Colonic mucosa (tissue), 4 donors: ENCODE measurements around the gene RDH11. TPM values are rescaled to one million over a fixed set of nuclear protein-coding genes. Genes with fewer than 3 reads are reported as not detected.

Experiments
- DNase-seq: peaks from one replicate; pipeline ENCODE4 v3.0.0-alpha.2; 2020
- H3K27ac ChIP-seq: fragments of 200-600 bp; one replicate; pipeline ENCODE4 v1.8.0; 2021
- H3K27me3 ChIP-seq: fragments of 200-600 bp; one replicate; pipeline ENCODE4 v1.8.0; 2021
- H3K36me3 ChIP-seq: fragments of 200-600 bp; one replicate; pipeline ENCODE4 v1.8.0; 2021
- H3K4me1 ChIP-seq: fragments of 200-600 bp; one replicate; pipeline ENCODE4 v1.8.0; 2021; ENCODE audit warnings: mild to moderate bottlenecking
- H3K4me3 ChIP-seq: fragments of 200-600 bp; one replicate; pipeline ENCODE4 v1.8.0; 2021
- H3K9ac ChIP-seq, 2 donors: one replicate each; pipeline ENCODE4 v1.7.0; 2013; ENCODE audit warnings: control low read depth in 2 of 2, low read depth in 2 of 2, low read length in 2 of 2
- H3K9me3 ChIP-seq: fragments of 200-600 bp; one replicate; pipeline ENCODE4 v1.8.0; 2021
- CTCF ChIP-seq: fragments of 200-600 bp; IDR thresholded peaks from one replicate; pipeline ENCODE4 v1.8.0; 2022; ENCODE audit warnings: antibody characterized with exemption, mild to moderate bottlenecking
- intact Hi-C: fragments of 100-400 bp; cut with DNase I; formaldehyde crosslinking; loops from one replicate; pipeline ENCODE4 v1.14.1; 2022
- total RNA-seq, 2 donors: library from RNA; stranded (reverse); fragmentation: NEBNext Ultra II Directional in 1 of 2; extraction: Animal tissue kit (Norgen Biotek cat#: 25700) in 1 of 2; gene quantifications; one replicate each; pipeline ENCODE4 v1.2.1, GENCODE V29; 2021
- donor health status: healthy.
- donor health status: DM: no; HTN: no; CAD: no.
- donor health status: DM: no; HTN: no; CAD: no.

RDH11 gene
- total RNA-seq, 2 donors from 2014 or later: 60.0 to 81.7 TPM

GRCh38 chr14:67675219-67675582, 20.4 kb downstream of the RDH11 start:
- H3K27me3 ChIP-seq: no peaks in the 10 kb centered on the region
- DNase-seq: no peak
- peaks cover 7% of the 10 kb centered on the region for H3K4me1 ChIP-seq
- no peaks in the 10 kb centered on the region for H3K9me3 ChIP-seq
- H3K9ac ChIP-seq: peak overlapping the region; percentile 89 to 97
- peak overlapping the region; percentile 94 for H3K27ac ChIP-seq
- TF ChIP-seq CTCF: no peak
- peak overlapping the region; percentile 100 for H3K4me3 ChIP-seq
- intact Hi-C loops: no loop called here
- no peaks in the 10 kb centered on the region for H3K36me3 ChIP-seq

- Histone ChIP-seq H3K27ac (peak within 1 kb of the TSS; percentile 94), H3K9ac (peak within 1 kb of the TSS; percentile 89 to 97), H3K4me3 (peak within 1 kb of the TSS; percentile 100), H3K27me3 (no peaks in the 10 kb centered on the region), H3K4me1 (peaks cover 7% of the 10 kb centered on the region), H3K36me3 (no peaks in the 10 kb centered on the region), H3K9me3 (no peaks in the 10 kb centered on the region)
- no peak for TF ChIP-seq CTCF
- peak; percentile 80 for DNase-seq
- intact Hi-C loops: no loop called here
Observed at GRCh38 chr14:67674480-67675218, 20.9 kb downstream of the RDH11 start, which contains the start of gene VTI1B. TSS of gene VTI1B (minus strand) at chr14:67674632. CDS start at chr14:67674489, 143 bp downstream.

GRCh38 chr14:67674139-67674479, 21.5 kb downstream of the RDH11 start:
- no peaks in the 10 kb centered on the region for H3K36me3 ChIP-seq
- H3K9ac ChIP-seq: peak overlapping the region; percentile 89 to 97
- no peaks in the 10 kb centered on the region for H3K9me3 ChIP-seq
- peak; percentile 86 for DNase-seq
- no peaks in the 10 kb centered on the region for H3K27me3 ChIP-seq
- no peak for TF ChIP-seq CTCF
- intact Hi-C loops: no loop called here
- H3K27ac ChIP-seq: peak overlapping the region; percentile 94
- peak overlapping the region; percentile 100 for H3K4me3 ChIP-seq
- peaks cover 7% of the 10 kb centered on the region for H3K4me1 ChIP-seq

GRCh38 chr14:67673451-67673850, 22.1 kb downstream of the RDH11 start:
- H3K36me3 ChIP-seq: no peaks in the 10 kb centered on the region
- no peaks in the 10 kb centered on the region for H3K9me3 ChIP-seq
- H3K4me1 ChIP-seq: peaks cover 7% of the 10 kb centered on the region
- peak overlapping the region; percentile 100 for H3K4me3 ChIP-seq
- intact Hi-C loops: no loop called here
- DNase-seq: no peak
- H3K27ac ChIP-seq: no peak overlapping the region
- H3K9ac ChIP-seq: peak overlapping the region; percentile 89 to 97
- H3K27me3 ChIP-seq: no peaks in the 10 kb centered on the region
- TF ChIP-seq CTCF: no peak

GRCh38 chr14:67668559-67668958, 27.0 kb downstream of the RDH11 start:
- intact Hi-C loops: loop anchor here (5.0 to 10.0 kb wide), 2 partner anchors 141 to 244 kb away; no protein-coding TSS in a partner anchor
- TF ChIP-seq CTCF: no peak

More at GRCh38 chr14:67668559-67668958, 27.0 kb downstream of the RDH11 start:
- Histone ChIP-seq H3K9me3 (no peaks in the 10 kb centered on the region), H3K27me3 (no peaks in the 10 kb centered on the region), H3K36me3 (no peaks in the 10 kb centered on the region), H3K4me1 (peaks cover 11% of the 10 kb centered on the region), H3K27ac (no peak overlapping the region), H3K4me3 (no peak overlapping the region), H3K9ac (no peak overlapping the region)
- DNase-seq: no peak
